GM19372 (cell line): ENCODE measurements around the gene CFAP58.
A peak's percentile ranks its signal among the peaks of the same experiment; 100 is the strongest.

ENCODE experiments used
- ATAC-seq: cut with Tn5 transposase; IDR thresholded peaks from one replicate; pipeline ENCODE4 v1.9.1; 2021; ENCODE audit warnings: mild to moderate bottlenecking, low read depth, moderate library complexity; ENCODE audit not compliant: unreplicated experiment

Gene CFAP58

GRCh38 chr10:104359811-104360210 is 6.2 kb downstream of the CFAP58 start:
- no peak for ATAC-seq

GRCh38 chr10:104367904-104368303 is 14.3 kb downstream of the CFAP58 start:
- no peak for ATAC-seq

GRCh38 chr10:104368381-104368780 is 14.7 kb downstream of the CFAP58 start:
- no peak for ATAC-seq

GRCh38 chr10:104371753-104372152 is 18.1 kb downstream of the CFAP58 start:
- ATAC-seq: no peak

GRCh38 chr10:104374591-104374990 is 21.0 kb downstream of the CFAP58 start:
- no peak for ATAC-seq

GRCh38 chr10:104376784-104377300 is 23.2 kb downstream of the CFAP58 start:
- no peak for ATAC-seq

GRCh38 chr10:104380336-104380735 is 26.7 kb downstream of the CFAP58 start:
- no peak for ATAC-seq

GRCh38 chr10:104387130-104387888 is 33.7 kb downstream of the CFAP58 start:
- ATAC-seq: peak; percentile 80

GRCh38 chr10:104388830-104389229 is 35.2 kb downstream of the CFAP58 start:
- ATAC-seq: no peak

- ATAC-seq: no peak
Measured at GRCh38 chr10:104391150-104391968, 37.7 kb downstream of the CFAP58 start.

- no peak for ATAC-seq
Measured at GRCh38 chr10:104391969-104392296, 38.3 kb downstream of the CFAP58 start.

- ATAC-seq: no peak
Measured at GRCh38 chr10:104393387-104393786, 39.8 kb downstream of the CFAP58 start.

GRCh38 chr10:104396581-104396980 is 42.9 kb downstream of the CFAP58 start:
- ATAC-seq: no peak

- ATAC-seq: no peak
Measured at GRCh38 chr10:104403636-104404035, 50.0 kb downstream of the CFAP58 start.

GRCh38 chr10:104406715-104407650 is 53.4 kb downstream of the CFAP58 start:
- peak; percentile 70 for ATAC-seq

GRCh38 chr10:104413528-104413927 is 59.9 kb downstream of the CFAP58 start:
- no peak for ATAC-seq

GRCh38 chr10:104415526-104416165 is 62.0 kb downstream of the CFAP58 start:
- no peak for ATAC-seq

GRCh38 chr10:104416851-104417250 is 63.2 kb downstream of the CFAP58 start:
- no peak for ATAC-seq

- ATAC-seq: no peak
Measured at GRCh38 chr10:104417637-104418292, 64.1 kb downstream of the CFAP58 start.

- peak; percentile 87 for ATAC-seq
Measured at GRCh38 chr10:104424719-104425118, 71.1 kb downstream of the CFAP58 start.
